MM.1S (cell line): ENCODE results near the gene FAM199X.
"Not testable (repeated sequence)": the region's sequence is repeated elsewhere in the genome, so short reads cannot be mapped to it uniquely, and the experiment has no call there.

Experiments
- DNase-seq: peaks from one replicate; pipeline ENCODE4 v3.0.0-alpha.2; 2015
- H2AFZ ChIP-seq: fragments of 300-600 bp; sonication (generic); 2 replicates; pipeline ENCODE4 v1.6.0; 2016; ENCODE audit warnings: antibody characterized with exemption, low read length
- H3F3A ChIP-seq: fragments of 300-600 bp; sonication (generic); 2 replicates; pipeline ENCODE4 v1.6.1; 2016; ENCODE audit warnings: mild to moderate bottlenecking, antibody characterized with exemption, low read length, moderate library complexity, mixed read lengths; ENCODE audit not compliant: insufficient read depth
- H3K27ac ChIP-seq: fragments of 300-600 bp; sonication (generic); 2 replicates; pipeline ENCODE4 v1.5.1; 2016; ENCODE audit warnings: mild to moderate bottlenecking, low read length
- H3K27me3 ChIP-seq: fragments of 300-600 bp; sonication (generic); replicated peaks from 2 replicates; pipeline ENCODE4 v1.6.0; 2016; ENCODE audit warnings: low read length; ENCODE audit not compliant: insufficient read depth
- H3K36me3 ChIP-seq: fragments of 300-600 bp; sonication (generic); replicated peaks from 2 replicates; pipeline ENCODE4 v1.6.1; 2016; ENCODE audit warnings: mild to moderate bottlenecking, low read length, mixed read lengths; ENCODE audit not compliant: insufficient read depth
- H3K4me1 ChIP-seq: fragments of 300-600 bp; sonication (generic); 2 replicates; pipeline ENCODE4 v1.6.1; 2016; ENCODE audit warnings: low read length, mixed read lengths
- H3K4me2 ChIP-seq: fragments of 300-600 bp; sonication (generic); 2 replicates; pipeline ENCODE4 v1.6.0; 2016; ENCODE audit warnings: low read depth, low read length
- H3K4me3 ChIP-seq: fragments of 300-600 bp; sonication (generic); 2 replicates; pipeline ENCODE4 v1.5.1; 2016; ENCODE audit warnings: low read length, mixed read lengths
- H3K79me2 ChIP-seq: fragments of 300-600 bp; sonication (generic); 2 replicates; pipeline ENCODE4 v1.6.1; 2016; ENCODE audit warnings: mixed run types, low read length, mixed read lengths
- H3K9ac ChIP-seq: fragments of 300-600 bp; sonication (generic); 2 replicates; pipeline ENCODE4 v1.6.1; 2016; ENCODE audit warnings: low read length, mixed read lengths
- H3K9me2 ChIP-seq: fragments of 300-600 bp; sonication (generic); replicated peaks from 2 replicates; pipeline ENCODE4 v1.6.1; 2016; ENCODE audit warnings: mild to moderate bottlenecking, low read length, mixed read lengths; ENCODE audit not compliant: insufficient read depth
- H3K9me3 ChIP-seq: fragments of 300-600 bp; sonication (generic); replicated peaks from 2 replicates; pipeline ENCODE4 v1.6.1; 2016; ENCODE audit warnings: mild to moderate bottlenecking, low read length, mixed read lengths; ENCODE audit not compliant: insufficient read depth
- H4K20me1 ChIP-seq: fragments of 300-600 bp; sonication (generic); 2 replicates; pipeline ENCODE4 v1.6.1; 2016; ENCODE audit warnings: mild to moderate bottlenecking, low read length, moderate library complexity, mixed read lengths; ENCODE audit not compliant: insufficient read depth
- EZH2 ChIP-seq: fragments of 300-600 bp; sonication (generic); optimal IDR thresholded peaks from 2 replicates; pipeline ENCODE3; 2017; ENCODE audit warnings: low read depth, mild to moderate bottlenecking, antibody characterized with exemption, low read length, mixed read lengths
- EZH2phosphoT487 ChIP-seq: fragments of 300-600 bp; sonication (generic); IDR thresholded peaks from 2 replicates; pipeline ENCODE4 v1.6.1; 2018; ENCODE audit warnings: antibody characterized with exemption, low read length
- TF ChIP-seq, protein P1 (sequence below): fragments of 300-600 bp; sonication (generic); IDR thresholded peaks from 2 replicates; pipeline ENCODE4 v1.5.1; 2016; ENCODE audit warnings: antibody characterized with exemption, low read length, mixed read lengths

FAM199X gene

DNA sequence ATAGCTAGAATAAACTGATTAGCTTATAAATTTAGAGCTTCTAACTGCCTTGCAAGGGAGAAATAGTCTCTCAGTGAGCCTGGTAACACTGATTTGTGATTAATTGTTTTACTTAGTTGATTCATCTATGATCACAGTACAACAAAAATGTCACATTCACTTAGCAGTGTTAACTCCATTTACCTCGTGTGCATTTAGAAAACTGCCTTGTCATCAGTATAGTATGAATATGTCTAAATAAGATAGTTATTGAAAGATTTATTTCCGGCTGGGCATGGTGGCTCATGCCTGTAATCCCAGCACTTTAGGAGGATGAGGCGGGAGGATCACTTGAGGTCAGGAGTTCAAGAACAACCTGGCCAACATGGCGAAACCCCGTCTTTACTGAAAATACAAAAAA, 39.3 kb downstream of the FAM199X start:
- no peak overlapping the region for H3K9ac ChIP-seq
- H2AFZ ChIP-seq, result no peak overlapping the region
- no peaks in the 10 kb centered on the region for H4K20me1 ChIP-seq
- TF ChIP-seq EZH2phosphoT487 (no peak), EZH2 (no peak)
- TF ChIP-seq, protein P1, sequence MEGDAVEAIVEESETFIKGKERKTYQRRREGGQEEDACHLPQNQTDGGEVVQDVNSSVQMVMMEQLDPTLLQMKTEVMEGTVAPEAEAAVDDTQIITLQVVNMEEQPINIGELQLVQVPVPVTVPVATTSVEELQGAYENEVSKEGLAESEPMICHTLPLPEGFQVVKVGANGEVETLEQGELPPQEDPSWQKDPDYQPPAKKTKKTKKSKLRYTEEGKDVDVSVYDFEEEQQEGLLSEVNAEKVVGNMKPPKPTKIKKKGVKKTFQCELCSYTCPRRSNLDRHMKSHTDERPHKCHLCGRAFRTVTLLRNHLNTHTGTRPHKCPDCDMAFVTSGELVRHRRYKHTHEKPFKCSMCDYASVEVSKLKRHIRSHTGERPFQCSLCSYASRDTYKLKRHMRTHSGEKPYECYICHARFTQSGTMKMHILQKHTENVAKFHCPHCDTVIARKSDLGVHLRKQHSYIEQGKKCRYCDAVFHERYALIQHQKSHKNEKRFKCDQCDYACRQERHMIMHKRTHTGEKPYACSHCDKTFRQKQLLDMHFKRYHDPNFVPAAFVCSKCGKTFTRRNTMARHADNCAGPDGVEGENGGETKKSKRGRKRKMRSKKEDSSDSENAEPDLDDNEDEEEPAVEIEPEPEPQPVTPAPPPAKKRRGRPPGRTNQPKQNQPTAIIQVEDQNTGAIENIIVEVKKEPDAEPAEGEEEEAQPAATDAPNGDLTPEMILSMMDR, result no peak
- H3K4me2 ChIP-seq, result no peak overlapping the region
- H3K36me3 ChIP-seq, result no peaks in the 10 kb centered on the region
- H3K4me1 ChIP-seq, result no peaks in the 10 kb centered on the region
- H3K9me3 ChIP-seq, result no peaks in the 10 kb centered on the region
- DNase-seq, result no peak
- no peaks in the 10 kb centered on the region for H3K79me2 ChIP-seq
- H3K27me3 ChIP-seq, result no peaks in the 10 kb centered on the region
- H3K27ac ChIP-seq, result no peak overlapping the region
- H3K4me3 ChIP-seq, result no peak overlapping the region
- no peaks in the 10 kb centered on the region for H3K9me2 ChIP-seq
- H3F3A ChIP-seq, result no peaks in the 10 kb centered on the region

DNA sequence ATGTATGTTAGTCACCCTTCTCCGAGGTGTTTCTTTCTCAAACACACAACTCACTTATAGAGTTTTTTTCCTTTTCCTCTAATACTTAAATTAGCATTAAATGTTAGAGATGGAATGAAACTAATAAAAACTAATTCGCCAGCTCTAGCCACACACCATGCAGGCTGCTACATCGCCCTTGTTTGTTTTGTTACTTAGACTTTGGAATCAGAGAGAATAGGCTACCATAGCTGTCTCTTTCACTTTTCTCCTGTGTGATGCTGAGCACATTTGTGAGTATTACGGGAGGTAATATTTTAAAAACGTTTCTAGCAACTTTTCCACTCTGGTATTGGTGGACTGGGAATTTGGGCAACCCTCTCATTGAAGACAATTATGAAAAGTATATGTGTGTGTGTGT, 44.9 kb downstream of the FAM199X start:
- H3K36me3 ChIP-seq, result no peaks in the 10 kb centered on the region

DNA sequence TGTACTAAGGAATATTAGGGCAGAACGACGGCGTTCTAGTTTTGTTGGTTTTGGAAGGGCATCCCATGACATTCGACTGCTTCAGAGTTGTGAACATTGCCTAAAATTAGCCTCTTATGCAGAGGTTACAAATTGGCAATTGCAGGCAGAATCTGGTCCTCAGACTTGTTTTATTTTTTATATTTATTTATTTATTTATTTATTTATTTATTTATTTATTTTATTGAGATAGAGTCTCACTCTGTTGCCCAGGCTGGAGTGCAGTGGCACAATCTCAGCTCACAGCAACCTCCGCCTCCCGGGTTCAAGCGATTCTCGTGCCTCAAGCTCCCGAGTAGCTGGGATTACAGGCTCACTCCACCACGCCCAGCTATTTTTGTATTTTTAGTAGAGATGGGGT, 63.8 kb downstream of the FAM199X start:
- not testable (repeated sequence) for H3K9me2 ChIP-seq, H2AFZ ChIP-seq, DNase-seq, H3K4me3 ChIP-seq, H4K20me1 ChIP-seq, H3K4me1 ChIP-seq, H3K27ac ChIP-seq, H3K4me2 ChIP-seq, H3K27me3 ChIP-seq, H3K36me3 ChIP-seq, H3K79me2 ChIP-seq, H3K9ac ChIP-seq, H3K9me3 ChIP-seq, H3F3A ChIP-seq

More for the DNA sequence above, 44.9 kb downstream of the FAM199X start:
- no peaks in the 10 kb centered on the region for H3F3A ChIP-seq
- no peaks in the 10 kb centered on the region for H3K9me2 ChIP-seq
- no peak overlapping the region for H3K4me3 ChIP-seq
- H3K4me2 ChIP-seq, result no peak overlapping the region
- DNase-seq, result no peak
- H2AFZ ChIP-seq, result no peak overlapping the region
- H3K79me2 ChIP-seq, result no peaks in the 10 kb centered on the region
- TF ChIP-seq, protein P1, result no peak
- TF ChIP-seq EZH2, result no peak
- no peak for TF ChIP-seq EZH2phosphoT487
- no peaks in the 10 kb centered on the region for H3K27me3 ChIP-seq
- H3K9ac ChIP-seq, result no peak overlapping the region
- no peaks in the 10 kb centered on the region for H3K9me3 ChIP-seq
- no peaks in the 10 kb centered on the region for H4K20me1 ChIP-seq
- no peaks in the 10 kb centered on the region for H3K4me1 ChIP-seq
- H3K27ac ChIP-seq, result no peak overlapping the region
